Kidney epithelial cell (primary cell): ENCODE data around the gene CELSR1. TPM values are rescaled to one million over a fixed set of nuclear protein-coding genes. Genes with fewer than 3 reads are reported as not detected.

ENCODE experiments used
- DNase-seq: peaks from one replicate; pipeline ENCODE4 v3.0.0-alpha.2; 2010; ENCODE audit warnings: low read depth
- H3K27me3 ChIP-seq: 2 replicates; pipeline ENCODE4 v1.6.0; 2011; ENCODE audit warnings: low read length; ENCODE audit not compliant: control insufficient read depth, insufficient read depth
- H3K36me3 ChIP-seq: 2 replicates; pipeline ENCODE4 v1.5.1; 2011; ENCODE audit warnings: low read length; ENCODE audit not compliant: control insufficient read depth, insufficient read depth
- H3K4me3 ChIP-seq: 2 replicates; pipeline ENCODE4 v1.5.1; 2011; ENCODE audit warnings: low read depth, mild to moderate bottlenecking, control low read depth, low read length
- CTCF ChIP-seq: IDR thresholded peaks from 2 replicates; pipeline ENCODE4 v1.5.1; 2011; ENCODE audit warnings: mild to moderate bottlenecking, moderate library complexity, low read length, control low read depth, inconsistent platforms; ENCODE audit not compliant: insufficient read depth, poor library complexity, severe bottlenecking
- total RNA-seq: library from RNA; depleted of rRNA; stranded (reverse); fragments of >200 nt; gene quantifications from 2 replicates; pipeline ENCODE4 v1.2.3, GENCODE V29; 2015

Gene CELSR1
- total RNA-seq, 1 donor from 2014 or later = 180 TPM

DNA sequence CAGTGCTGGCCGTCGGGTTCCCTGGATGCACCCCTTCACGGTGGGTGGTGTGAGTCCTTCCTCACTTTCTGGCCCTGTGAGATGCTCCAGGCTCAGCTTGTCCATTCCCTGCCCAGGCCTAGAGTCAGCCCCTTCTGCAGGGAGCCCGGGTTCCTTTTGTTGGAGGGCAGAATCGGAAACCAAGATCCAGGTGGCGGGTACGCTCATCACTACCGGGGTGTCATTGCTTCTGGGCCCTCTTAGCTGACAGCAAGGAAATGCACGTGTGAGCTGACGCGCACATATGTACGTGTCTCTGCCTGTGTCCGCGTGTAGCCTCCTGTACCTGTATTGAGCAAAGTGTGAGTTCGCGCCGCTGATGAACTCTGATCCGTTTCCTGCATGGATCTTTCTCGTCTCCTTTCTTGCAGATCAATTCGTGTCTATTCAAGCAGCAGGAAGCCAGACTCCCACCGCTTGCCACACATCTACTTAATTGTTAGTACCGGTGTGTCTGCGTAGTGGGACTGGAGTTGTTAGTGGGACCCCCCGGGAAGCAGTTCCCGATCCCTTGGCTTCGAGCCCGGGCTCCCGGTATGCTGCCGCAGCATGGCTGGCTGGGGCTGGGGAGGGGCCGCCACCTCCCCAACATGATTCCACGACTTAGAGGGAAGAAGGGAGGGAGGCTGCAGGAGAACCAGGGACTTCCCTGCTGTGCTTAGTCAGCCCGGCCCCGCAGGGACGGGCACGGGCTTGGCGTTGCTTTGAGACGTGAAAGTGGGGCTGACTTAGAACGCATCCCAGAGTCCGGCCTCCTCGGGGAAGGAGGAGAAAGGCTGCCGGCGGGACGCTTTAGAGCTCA, 46.9 kb upstream of the CELSR1 start:
- DNase-seq = no peak
- no peaks in the 10 kb centered on the region for H3K27me3 ChIP-seq
- H3K4me3 ChIP-seq = no peak overlapping the region
- TF ChIP-seq CTCF = no peak
- no peaks in the 10 kb centered on the region for H3K36me3 ChIP-seq

- Histone ChIP-seq H3K36me3 (no peaks in the 10 kb centered on the region), H3K27me3 (no peaks in the 10 kb centered on the region), H3K4me3 (no peak overlapping the region)
- DNase-seq = no peak
- no peak for TF ChIP-seq CTCF
Observed at GRCh38 chr22:46583571-46583970, 46.2 kb upstream of the CELSR1 start.

DNA sequence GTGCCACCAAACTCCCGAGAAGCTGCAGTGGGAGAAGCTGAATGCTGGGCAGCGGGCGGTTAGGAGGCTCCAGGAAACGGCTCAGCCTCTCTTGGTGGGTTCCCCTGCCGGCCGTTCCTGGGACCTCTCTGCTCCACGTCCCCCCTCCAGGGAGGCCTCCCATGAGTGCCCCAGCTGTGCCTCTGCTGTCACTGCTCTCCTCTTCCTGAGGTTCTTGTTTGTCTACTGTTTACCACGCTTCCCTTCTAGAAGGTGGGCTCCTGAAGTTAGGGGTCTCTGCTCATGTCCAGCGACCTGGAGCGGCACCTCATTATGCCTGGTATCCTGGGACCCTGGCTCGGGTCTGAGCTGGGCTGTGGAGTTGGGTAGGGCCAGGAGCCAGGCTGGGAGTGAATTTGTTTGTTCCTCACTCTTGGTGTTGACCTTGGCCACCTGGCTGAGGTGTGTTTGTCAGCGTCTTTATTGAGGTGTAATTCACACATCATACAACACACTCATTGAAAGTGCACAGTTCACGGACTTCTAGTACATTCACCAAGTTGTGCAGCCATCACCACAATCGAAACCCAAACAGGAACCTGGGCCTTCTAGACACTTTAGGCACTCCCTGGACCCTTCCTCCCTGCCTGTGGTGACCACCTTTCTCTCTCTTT, 45.0 kb upstream of the CELSR1 start:
- DNase-seq = no peak
- Histone ChIP-seq H3K27me3 (no peaks in the 10 kb centered on the region), H3K4me3 (no peak overlapping the region), H3K36me3 (no peaks in the 10 kb centered on the region)
- TF ChIP-seq CTCF = no peak

- TF ChIP-seq CTCF = no peak
- H3K27me3 ChIP-seq = no peaks in the 10 kb centered on the region
- no peaks in the 10 kb centered on the region for H3K36me3 ChIP-seq
- no peak overlapping the region for H3K4me3 ChIP-seq
- no peak for DNase-seq
Observed at GRCh38 chr22:46581538-46582244, 44.3 kb upstream of the CELSR1 start.

DNA sequence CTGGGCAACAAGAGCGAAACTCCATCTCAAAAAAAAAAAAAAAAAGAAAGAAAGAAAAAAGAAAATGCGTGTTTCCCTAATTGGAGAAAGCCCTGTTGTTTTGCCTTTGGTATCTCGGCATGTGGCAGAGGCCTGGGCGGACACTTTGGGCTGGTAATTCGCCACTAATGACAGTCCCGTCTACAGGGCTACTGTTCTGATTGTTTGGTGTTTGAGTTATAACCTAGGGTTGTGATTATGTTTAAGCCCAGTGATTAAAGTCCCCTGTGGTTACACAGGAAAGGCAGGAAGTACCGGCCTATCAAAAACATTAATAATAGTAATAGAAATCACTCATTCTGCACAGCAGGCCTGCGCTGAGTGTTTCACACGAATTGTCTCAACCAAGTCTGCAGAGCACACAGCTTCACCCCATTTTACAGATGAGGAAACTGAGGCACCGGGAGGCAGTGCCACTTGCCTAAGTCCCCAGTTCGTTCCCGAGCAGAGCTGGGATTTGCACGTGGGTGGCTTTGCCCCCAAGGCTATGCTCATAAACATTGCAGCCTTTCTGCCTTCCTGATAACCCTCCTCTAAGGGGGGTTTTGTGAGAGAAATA, 43.6 kb upstream of the CELSR1 start:
- H3K27me3 ChIP-seq = no peaks in the 10 kb centered on the region
- H3K36me3 ChIP-seq = no peaks in the 10 kb centered on the region
- no peak overlapping the region for H3K4me3 ChIP-seq
- no peak for DNase-seq
- TF ChIP-seq CTCF = no peak
